Thoracic aorta (tissue), 2 donors: ENCODE measurements around the gene C1orf122. TPM values are rescaled to one million over a fixed set of nuclear protein-coding genes. Genes with fewer than 3 reads are reported as not detected.

Experiments
- ATAC-seq: fragments of 150-250 bp; one replicate; pipeline ENCODE4 v1.8.0; 2017; ENCODE audit warnings: low read depth; ENCODE audit not compliant: insufficient number of reproducible peaks, low FRiP score
- DNase-seq: peaks from one replicate; pipeline ENCODE4 v3.0.0-alpha.2; 2020; ENCODE audit warnings: low spot score
- H3K27ac ChIP-seq, 2 donors: fragments of 200-600 bp; sonication (generic); 1 replicate in 1 of 2; 2 replicates in 1 of 2; pipeline ENCODE4 v1.5.1; 2016; ENCODE audit warnings: mild to moderate bottlenecking in 2 of 2, moderate library complexity in 2 of 2
- H3K27me3 ChIP-seq: fragments of 200-600 bp; sonication (generic); replicated peaks from 2 replicates; pipeline ENCODE4 v1.6.0; 2016; ENCODE audit warnings: mild to moderate bottlenecking; ENCODE audit not compliant: insufficient read depth
- H3K36me3 ChIP-seq: fragments of 200-600 bp; sonication (generic); one replicate; pipeline ENCODE4 v1.5.1; 2016
- H3K4me1 ChIP-seq, 2 donors: fragments of 200-600 bp; sonication (generic); 1 replicate in 1 of 2; 2 replicates in 1 of 2; pipeline versions ENCODE4 v1.5.1 to v1.6.0; 2016; ENCODE audit warnings: low read depth in 2 of 2, mild to moderate bottlenecking in 1 of 2; ENCODE audit not compliant: control insufficient read depth in 1 of 2
- H3K4me3 ChIP-seq: fragments of 200-600 bp; sonication (generic); 2 replicates; pipeline ENCODE4 v1.5.1; 2016; ENCODE audit warnings: mild to moderate bottlenecking
- H3K9me3 ChIP-seq: fragments of 200-600 bp; sonication (generic); 2 replicates; pipeline ENCODE4 v1.5.1; 2016
- total RNA-seq, 2 donors: library from RNA; depleted of rRNA; stranded (reverse); fragments of >200 nt; gene quantifications; one replicate each; pipeline versions ENCODE4 v1.1.0 to v1.2.3, GENCODE V29; 2016
- TF ChIP-seq, protein P1 (sequence below): fragments of 200-600 bp; sonication (generic); IDR thresholded peaks from one replicate; pipeline ENCODE4 v1.5.1; 2019; ENCODE audit warnings: antibody characterized with exemption

Gene C1orf122
- total RNA-seq, 2 donors from 2014 or later, result 33.9 to 96.0 TPM

GRCh38 chr1:37817481-37817880 lies 9.9 kb downstream of the C1orf122 start:
- Histone ChIP-seq H3K4me1 (no peaks in the 10 kb centered on the region), H3K9me3 (no peaks in the 10 kb centered on the region), H3K4me3 (no peak overlapping the region), H3K36me3 (peaks cover 45% of the 10 kb centered on the region), H3K27me3 (no peaks in the 10 kb centered on the region), H3K27ac (no peak overlapping the region)
- TF ChIP-seq, protein P1, sequence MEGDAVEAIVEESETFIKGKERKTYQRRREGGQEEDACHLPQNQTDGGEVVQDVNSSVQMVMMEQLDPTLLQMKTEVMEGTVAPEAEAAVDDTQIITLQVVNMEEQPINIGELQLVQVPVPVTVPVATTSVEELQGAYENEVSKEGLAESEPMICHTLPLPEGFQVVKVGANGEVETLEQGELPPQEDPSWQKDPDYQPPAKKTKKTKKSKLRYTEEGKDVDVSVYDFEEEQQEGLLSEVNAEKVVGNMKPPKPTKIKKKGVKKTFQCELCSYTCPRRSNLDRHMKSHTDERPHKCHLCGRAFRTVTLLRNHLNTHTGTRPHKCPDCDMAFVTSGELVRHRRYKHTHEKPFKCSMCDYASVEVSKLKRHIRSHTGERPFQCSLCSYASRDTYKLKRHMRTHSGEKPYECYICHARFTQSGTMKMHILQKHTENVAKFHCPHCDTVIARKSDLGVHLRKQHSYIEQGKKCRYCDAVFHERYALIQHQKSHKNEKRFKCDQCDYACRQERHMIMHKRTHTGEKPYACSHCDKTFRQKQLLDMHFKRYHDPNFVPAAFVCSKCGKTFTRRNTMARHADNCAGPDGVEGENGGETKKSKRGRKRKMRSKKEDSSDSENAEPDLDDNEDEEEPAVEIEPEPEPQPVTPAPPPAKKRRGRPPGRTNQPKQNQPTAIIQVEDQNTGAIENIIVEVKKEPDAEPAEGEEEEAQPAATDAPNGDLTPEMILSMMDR, result no peak
- ATAC-seq (no peak), DNase-seq (no peak)

DNA sequence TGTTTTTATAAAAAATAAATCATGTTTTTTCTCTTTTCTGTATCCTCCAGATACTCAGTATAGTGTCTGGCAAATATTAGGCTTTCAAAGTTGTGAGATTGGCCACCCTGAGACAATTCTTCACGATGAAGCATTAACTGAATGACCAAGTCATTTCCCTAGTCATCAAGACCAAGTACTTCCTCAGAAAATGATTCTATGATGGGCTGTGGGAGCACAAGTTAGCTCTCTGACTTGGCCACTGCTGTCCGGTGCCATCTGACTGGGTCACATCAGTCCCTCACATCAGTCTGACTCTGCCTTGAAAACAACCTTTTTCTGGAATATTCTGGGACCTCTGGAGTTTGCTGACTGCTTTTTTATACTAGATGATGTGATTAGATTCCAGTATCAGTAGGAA lies 13.9 kb downstream of the C1orf122 start:
- H3K4me1 ChIP-seq, result no peaks in the 10 kb centered on the region
- H3K27ac ChIP-seq, result no peak overlapping the region
- H3K36me3 ChIP-seq, result peaks cover 37% of the 10 kb centered on the region
- no peak overlapping the region for H3K4me3 ChIP-seq
- no peaks in the 10 kb centered on the region for H3K27me3 ChIP-seq
- ATAC-seq (no peak), DNase-seq (no peak)
- H3K9me3 ChIP-seq, result no peaks in the 10 kb centered on the region
- TF ChIP-seq, protein P1, result no peak

GRCh38 chr1:37822906-37823815 lies 15.6 kb downstream of the C1orf122 start:
- DNase-seq, result no peak
- Histone ChIP-seq H3K36me3 (peaks cover 36% of the 10 kb centered on the region), H3K9me3 (no peaks in the 10 kb centered on the region), H3K27me3 (no peaks in the 10 kb centered on the region), H3K4me3 (no peak overlapping the region), H3K4me1 (no peaks in the 10 kb centered on the region), H3K27ac (no peak overlapping the region)
- TF ChIP-seq, protein P1, result no peak
- ATAC-seq, result no peak

DNA sequence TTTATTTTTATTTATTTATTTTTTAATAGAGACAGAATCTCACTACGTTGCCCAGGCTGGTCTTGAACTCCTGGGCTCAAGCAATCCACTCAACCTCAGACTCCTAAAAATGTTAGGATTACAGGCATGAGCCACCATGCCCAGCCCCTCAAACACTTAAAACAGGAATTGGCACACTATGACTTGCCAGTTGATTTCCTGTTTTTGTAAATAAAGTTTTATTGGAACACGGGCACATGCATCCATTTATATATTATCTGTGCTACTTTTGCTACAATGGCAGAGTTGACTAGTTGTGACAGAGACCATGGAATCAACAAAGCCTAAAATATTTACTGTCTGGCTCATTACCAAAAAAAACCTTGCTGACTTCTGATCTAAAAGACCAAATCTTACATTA lies 16.4 kb downstream of the C1orf122 start:
- no peaks in the 10 kb centered on the region for H3K4me1 ChIP-seq
- peaks cover 39% of the 10 kb centered on the region for H3K36me3 ChIP-seq
- TF ChIP-seq, protein P1, result no peak
- ATAC-seq (no peak), DNase-seq (no peak)
- no peaks in the 10 kb centered on the region for H3K27me3 ChIP-seq
- no peaks in the 10 kb centered on the region for H3K9me3 ChIP-seq
- no peak overlapping the region for H3K27ac ChIP-seq
- no peak overlapping the region for H3K4me3 ChIP-seq

DNA sequence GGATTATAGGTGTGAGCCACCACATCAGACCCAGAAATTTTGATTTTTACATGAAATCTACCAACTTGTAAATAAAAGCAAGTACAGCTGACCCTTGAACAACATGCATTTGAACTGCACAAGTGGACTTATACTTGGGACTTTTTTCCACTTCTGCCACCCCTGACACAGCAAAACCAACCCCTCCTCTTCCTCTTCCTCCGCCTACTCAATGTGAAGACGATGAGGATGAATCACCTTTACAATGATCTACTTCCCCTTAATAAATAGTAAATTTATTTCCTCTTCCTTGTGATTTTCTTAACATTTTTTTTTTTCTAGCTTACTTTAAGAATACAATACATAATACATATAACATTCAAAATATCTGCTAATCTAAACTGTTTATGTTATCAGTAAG lies 17.9 kb downstream of the C1orf122 start:
- H3K36me3 ChIP-seq, result peaks cover 34% of the 10 kb centered on the region
- H3K27me3 ChIP-seq, result no peaks in the 10 kb centered on the region
- DNase-seq, result no peak
- no peak overlapping the region for H3K27ac ChIP-seq
- TF ChIP-seq, protein P1, result no peak
- ATAC-seq, result no peak
- no peaks in the 10 kb centered on the region for H3K9me3 ChIP-seq
- no peaks in the 10 kb centered on the region for H3K4me1 ChIP-seq
- no peak overlapping the region for H3K4me3 ChIP-seq
